Fibroblast of lung (primary cell): Measurements from ENCODE around the gene TSPAN9.

Source experiments
- EZH2 ChIP-seq: IDR thresholded peaks from 2 replicates; pipeline ENCODE4 v1.5.1; 2012; ENCODE audit warnings: low read length, control low read depth, mild to moderate bottlenecking; ENCODE audit errors: missing control alignments
- TF ChIP-seq, protein P1 (sequence below), 2 donors: IDR thresholded peaks in 1 of 2; conservative IDR thresholded peaks in 1 of 2; 1 replicate in 1 of 2; 2 replicates in 1 of 2; pipeline ENCODE4 v1.5.1; 2011 to 2012; ENCODE audit warnings: low read length in 2 of 2, control low read depth in 1 of 2, inconsistent platforms in 1 of 2, low read depth in 1 of 2, mild to moderate bottlenecking in 1 of 2

DNA sequence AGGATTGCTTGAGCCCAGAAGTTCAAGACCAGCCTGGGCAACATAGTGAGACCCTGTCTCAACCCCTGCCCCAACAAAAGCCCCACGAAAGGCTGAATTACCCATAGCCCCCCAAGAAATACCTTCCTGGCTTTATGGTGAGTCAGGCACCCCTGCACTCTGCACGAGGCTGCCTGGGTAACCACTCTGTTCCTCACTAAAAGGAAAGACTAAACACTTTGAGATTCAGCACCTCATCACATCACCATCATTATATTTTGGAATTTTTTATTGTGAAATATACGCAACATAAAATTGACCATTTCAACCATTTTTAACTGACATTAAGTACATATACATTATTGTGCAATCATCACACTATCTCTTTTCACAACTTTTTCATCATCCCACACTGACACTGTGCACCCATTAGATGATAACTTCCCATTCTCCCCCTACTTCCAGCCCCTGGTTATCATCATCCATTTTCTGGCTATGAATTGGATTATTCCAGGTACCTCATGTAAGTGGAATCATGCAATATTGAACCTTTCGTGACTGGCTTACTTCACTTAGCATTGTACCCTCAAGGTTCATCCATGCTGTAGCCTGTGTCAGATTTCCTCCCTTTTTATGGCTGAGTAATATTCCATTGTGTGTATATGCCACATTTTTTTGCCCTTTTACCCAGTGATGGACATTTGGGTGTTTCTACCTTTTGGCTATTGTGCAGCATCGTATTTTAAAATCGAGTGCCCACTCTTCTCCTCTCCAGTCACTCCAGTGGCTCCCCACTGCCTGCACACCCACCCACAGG is 51.5 kb downstream of the TSPAN9 start:
- TF ChIP-seq, protein P1, sequence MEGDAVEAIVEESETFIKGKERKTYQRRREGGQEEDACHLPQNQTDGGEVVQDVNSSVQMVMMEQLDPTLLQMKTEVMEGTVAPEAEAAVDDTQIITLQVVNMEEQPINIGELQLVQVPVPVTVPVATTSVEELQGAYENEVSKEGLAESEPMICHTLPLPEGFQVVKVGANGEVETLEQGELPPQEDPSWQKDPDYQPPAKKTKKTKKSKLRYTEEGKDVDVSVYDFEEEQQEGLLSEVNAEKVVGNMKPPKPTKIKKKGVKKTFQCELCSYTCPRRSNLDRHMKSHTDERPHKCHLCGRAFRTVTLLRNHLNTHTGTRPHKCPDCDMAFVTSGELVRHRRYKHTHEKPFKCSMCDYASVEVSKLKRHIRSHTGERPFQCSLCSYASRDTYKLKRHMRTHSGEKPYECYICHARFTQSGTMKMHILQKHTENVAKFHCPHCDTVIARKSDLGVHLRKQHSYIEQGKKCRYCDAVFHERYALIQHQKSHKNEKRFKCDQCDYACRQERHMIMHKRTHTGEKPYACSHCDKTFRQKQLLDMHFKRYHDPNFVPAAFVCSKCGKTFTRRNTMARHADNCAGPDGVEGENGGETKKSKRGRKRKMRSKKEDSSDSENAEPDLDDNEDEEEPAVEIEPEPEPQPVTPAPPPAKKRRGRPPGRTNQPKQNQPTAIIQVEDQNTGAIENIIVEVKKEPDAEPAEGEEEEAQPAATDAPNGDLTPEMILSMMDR (conservative IDR thresholded peaks at IDR 0.05 in 1 of 2, IDR thresholded peaks at IDR 0.05 in 1 of 2; ENCODE audit: low read depth in 1 of 2, low read length in 2 of 2), result no peak
- no peak for TF ChIP-seq EZH2
